Calu3 (cell line): ENCODE measurements around the gene ZNF280D. TPM values are rescaled to one million over a fixed set of nuclear protein-coding genes. Genes with fewer than 3 reads are reported as not detected.
A peak's percentile ranks its signal among the peaks of the same experiment; 100 is the strongest.

ENCODE experiments used
- BruUV-seq: library from RNA; stranded (reverse); fragments of 400-500 nt; replicated peaks from 2 replicates; lab custom pipeline; 2021; lab: Mats Ljungman, UMichigan
- CTCF ChIA-PET: fragments of 300-600 bp; sonication (Branson Sonifier 250); formaldehyde crosslinking; loops from one replicate; lab custom pipeline; 2022; ENCODE audit warnings: antibody characterized with exemption; lab: Charles Lee
- DNase-seq: peaks from one replicate; pipeline ENCODE4 v3.0.0; 2022
- H3K27ac Mint-ChIP-seq: one replicate; pipeline ENCODE4 v1.8.0; 2022; ENCODE audit warnings: mixed read lengths; ENCODE audit not compliant: unreplicated experiment
- H3K27me3 Mint-ChIP-seq: one replicate; pipeline ENCODE4 v1.8.0; 2022; ENCODE audit warnings: mixed read lengths; ENCODE audit not compliant: unreplicated experiment
- H3K36me3 Mint-ChIP-seq: one replicate; pipeline ENCODE4 v1.8.0; 2022; ENCODE audit warnings: mild to moderate bottlenecking, moderate library complexity, mixed read lengths; ENCODE audit not compliant: insufficient read depth, unreplicated experiment
- H3K4me1 Mint-ChIP-seq: one replicate; pipeline ENCODE4 v1.8.0; 2022; ENCODE audit warnings: mild to moderate bottlenecking, low read depth, mixed read lengths; ENCODE audit not compliant: unreplicated experiment
- H3K4me3 Mint-ChIP-seq: one replicate; pipeline ENCODE4 v1.8.0; 2022; ENCODE audit warnings: mild to moderate bottlenecking, low read depth, moderate library complexity, mixed read lengths; ENCODE audit not compliant: unreplicated experiment
- H3K9me3 Mint-ChIP-seq: one replicate; pipeline ENCODE4 v1.8.0; 2022; ENCODE audit warnings: low read depth, mixed read lengths; ENCODE audit not compliant: unreplicated experiment
- CTCF ChIP-seq: fragments of 200-600 bp; IDR thresholded peaks from one replicate; pipeline ENCODE4 v1.8.0; 2022; ENCODE audit warnings: antibody characterized with exemption; ENCODE audit not compliant: unreplicated experiment
- intact Hi-C: fragments of 100-400 bp; cut with micrococcal nuclease; formaldehyde crosslinking; loops from one replicate; pipeline ENCODE4 v1.10.0; 2022; ENCODE audit not compliant: unreplicated experiment
- total RNA-seq: library from RNA; stranded (reverse); gene quantifications from 2 replicates; pipeline ENCODE4 v1.2.3, GENCODE V29; 2022

The ZNF280D gene
- total RNA-seq, 1 experiment from 2014 or later = 36.0 TPM

DNA sequence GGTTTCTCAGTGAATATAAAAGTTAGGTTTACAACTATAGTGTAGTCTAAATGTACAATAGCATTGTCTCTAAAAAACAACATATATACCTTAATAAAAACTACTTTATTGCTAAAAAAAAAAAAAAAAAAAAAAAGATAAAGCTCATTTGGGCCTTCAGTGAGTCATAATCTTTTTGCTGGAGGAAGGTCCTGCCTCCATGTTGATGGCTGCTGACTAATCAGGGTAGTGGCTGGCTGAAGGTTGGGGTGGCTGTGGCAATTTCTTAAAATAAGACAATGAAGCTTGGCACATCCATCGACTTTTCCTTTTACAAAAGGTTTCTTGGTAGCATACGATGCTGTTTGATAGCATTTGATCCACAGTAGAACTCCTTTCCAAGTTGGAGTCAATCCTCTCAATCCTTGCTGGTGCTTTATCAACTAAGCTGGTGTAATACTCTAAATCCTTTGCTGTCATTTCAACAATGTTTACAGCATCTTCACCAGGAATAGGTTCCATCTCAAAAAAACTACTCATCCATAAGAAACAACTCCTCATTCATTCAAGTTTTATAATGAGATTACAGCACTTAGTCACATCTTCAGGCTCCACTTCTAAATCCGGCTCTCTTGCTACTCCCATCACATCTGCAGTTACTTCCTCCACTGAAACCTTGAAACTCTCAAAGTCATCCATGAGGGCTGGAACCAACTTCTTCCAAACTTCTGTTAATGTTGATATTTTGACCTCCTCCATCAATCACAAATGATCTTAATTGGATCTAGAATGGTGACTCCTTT lies 13.3 kb downstream of the ZNF280D start:
- no peak overlapping the region for H3K27ac Mint-ChIP-seq
- H3K4me1 Mint-ChIP-seq = peaks cover 22% of the 10 kb centered on the region
- H3K4me3 Mint-ChIP-seq = no peak overlapping the region
- DNase-seq = no peak
- intact Hi-C loops = no loop called here
- TF ChIP-seq CTCF = no peak
- no TSS peak for BruUV-seq
- H3K27me3 Mint-ChIP-seq = no peaks in the 10 kb centered on the region
- H3K36me3 Mint-ChIP-seq = no peaks in the 10 kb centered on the region
- H3K9me3 Mint-ChIP-seq = no peaks in the 10 kb centered on the region
- CTCF ChIA-PET = interaction anchor here (0.5 to 0.9 kb wide), 2 partner anchors 40 to 182 kb away, joined by 4 to 5 read pairs; no protein-coding TSS in a partner anchor

- Mint-ChIP-seq H3K27ac (peak overlapping the region; percentile 17), H3K4me1 (peaks cover 22% of the 10 kb centered on the region), H3K4me3 (no peak overlapping the region), H3K36me3 (no peaks in the 10 kb centered on the region), H3K9me3 (no peaks in the 10 kb centered on the region), H3K27me3 (no peaks in the 10 kb centered on the region)
- no TSS peak for BruUV-seq
- no peak for DNase-seq
- intact Hi-C loops = no loop called here
- TF ChIP-seq CTCF = no peak
- CTCF ChIA-PET = interaction anchor here (0.5 to 0.9 kb wide), 3 partner anchors 18 to 183 kb away, joined by 3 to 5 read pairs (median 4); no protein-coding TSS in a partner anchor
Measured at GRCh38 chr15:56719021-56719612, 14.2 kb downstream of the ZNF280D start.

DNA sequence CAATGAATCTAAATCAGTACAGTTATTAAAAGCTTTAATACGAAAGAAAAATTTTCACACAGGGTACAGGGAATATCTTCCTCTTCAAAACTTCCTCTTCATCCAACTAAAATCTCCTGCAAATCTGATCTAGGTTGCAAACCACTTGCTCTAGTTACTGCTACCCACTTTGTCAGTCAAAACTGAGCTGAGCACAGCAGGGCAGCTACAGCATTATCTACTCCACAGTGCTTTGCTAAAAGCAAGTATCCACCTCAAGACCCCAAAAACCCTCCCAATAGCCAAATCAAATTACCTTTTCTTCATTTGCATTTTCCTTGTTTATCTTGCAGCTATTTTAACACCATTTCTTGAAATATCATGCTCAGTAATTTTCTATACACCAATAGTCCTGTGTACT lies 14.7 kb downstream of the ZNF280D start:
- Mint-ChIP-seq H3K4me3 (no peak overlapping the region), H3K27ac (peak overlapping the region; percentile 17)
- no peak for DNase-seq

GRCh38 chr15:56716334-56716733 lies 17.0 kb downstream of the ZNF280D start:
- Mint-ChIP-seq H3K27ac (no peak overlapping the region), H3K4me1 (peaks cover 13% of the 10 kb centered on the region), H3K9me3 (no peaks in the 10 kb centered on the region), H3K36me3 (no peaks in the 10 kb centered on the region), H3K27me3 (no peaks in the 10 kb centered on the region), H3K4me3 (no peak overlapping the region)
- intact Hi-C loops = no loop called here
- no peak for DNase-seq
- CTCF ChIA-PET = no interaction called here
- BruUV-seq = no TSS peak
- TF ChIP-seq CTCF = no peak

More for the DNA sequence above, 14.7 kb downstream of the ZNF280D start:
- Mint-ChIP-seq H3K9me3 (no peaks in the 10 kb centered on the region), H3K27me3 (no peaks in the 10 kb centered on the region), H3K36me3 (no peaks in the 10 kb centered on the region), H3K4me1 (peaks cover 16% of the 10 kb centered on the region)
- intact Hi-C loops = no loop called here
- no TSS peak for BruUV-seq
- CTCF ChIA-PET = interaction anchor here (0.9 kb wide), 1 partner anchor 19 kb away, joined by 3 read pairs; no protein-coding TSS in a partner anchor
- no peak for TF ChIP-seq CTCF
